Spinal cord (tissue), 10 donors: ENCODE data around the gene KLF17. TPM values are rescaled to one million over a fixed set of nuclear protein-coding genes. Genes with fewer than 3 reads are reported as not detected.
A peak's percentile ranks its signal among the peaks of the same experiment; 100 is the strongest.

ENCODE experiments used
- DNase-seq, 6 donors: peaks; one replicate each; pipeline versions ENCODE4 v3.0.0 to v3.0.0-alpha.2; 2013 to 2015; ENCODE audit warnings: low spot score in 6 of 6, low read depth in 4 of 6
- H3K27ac ChIP-seq: one replicate; pipeline ENCODE4 v1.5.1; 2013; ENCODE audit warnings: low read depth, low read length, control low read depth
- H3K27me3 ChIP-seq: one replicate; pipeline ENCODE4 v1.6.1; 2013; ENCODE audit warnings: low read length; ENCODE audit not compliant: control insufficient read depth, insufficient read depth
- H3K36me3 ChIP-seq: one replicate; pipeline ENCODE4 v1.6.1; 2013; ENCODE audit warnings: low read length; ENCODE audit not compliant: control insufficient read depth, insufficient read depth
- H3K4me1 ChIP-seq: one replicate; pipeline ENCODE4 v1.6.1; 2013; ENCODE audit warnings: low read length; ENCODE audit not compliant: control insufficient read depth, insufficient read depth
- H3K4me3 ChIP-seq: one replicate; pipeline ENCODE4 v1.5.1; 2013; ENCODE audit warnings: low read depth, low read length, control low read depth
- H3K9me3 ChIP-seq: one replicate; pipeline ENCODE4 v1.6.1; 2013; ENCODE audit warnings: low read length; ENCODE audit not compliant: control insufficient read depth, insufficient read depth
- WGBS: methylation state at CpG from one replicate; pipeline ENCODE4 v1.1.5; 2013; ENCODE audit warnings: missing lambda C conversion rate; ENCODE audit not compliant: insufficient coverage; 5-methylcytosine and 5-hydroxymethylcytosine counted together
- polyA plus RNA-seq, 2 donors: library from polyadenylated mRNA; unstranded; fragments of 120-200 nt; gene quantifications; one replicate each; pipeline ENCODE4 v1.2.1, GENCODE V29; 2013; ENCODE audit not compliant: insufficient read length in 2 of 2
- total RNA-seq, 2 donors: library from RNA; depleted of rRNA in 1 of 2; stranded (reverse); fragments of 120-200 nt in 1 of 2; fragments of >200 nt in 1 of 2; gene quantifications; one replicate each; pipeline versions ENCODE4 v1.2.3 to v1.2.4, GENCODE V29; 2013 to 2014
- donor health status: healthy.

The KLF17 gene
- total and polyA plus RNA-seq, 4 donors = 0.17 to 0.69 (median 0.29) TPM

- 89% methylated on average over 1 of the region's 3 CpGs for WGBS
- Histone ChIP-seq H3K4me1 (peaks cover 4% of the 10 kb centered on the region), H3K4me3 (no peak overlapping the region), H3K27me3 (no peaks in the 10 kb centered on the region), H3K27ac (no peak overlapping the region), H3K36me3 (no peaks in the 10 kb centered on the region), H3K9me3 (no peaks in the 10 kb centered on the region)
- DNase-seq = no peak
Measured at GRCh38 chr1:44084998-44085675, 33.5 kb upstream of the KLF17 start.

DNA sequence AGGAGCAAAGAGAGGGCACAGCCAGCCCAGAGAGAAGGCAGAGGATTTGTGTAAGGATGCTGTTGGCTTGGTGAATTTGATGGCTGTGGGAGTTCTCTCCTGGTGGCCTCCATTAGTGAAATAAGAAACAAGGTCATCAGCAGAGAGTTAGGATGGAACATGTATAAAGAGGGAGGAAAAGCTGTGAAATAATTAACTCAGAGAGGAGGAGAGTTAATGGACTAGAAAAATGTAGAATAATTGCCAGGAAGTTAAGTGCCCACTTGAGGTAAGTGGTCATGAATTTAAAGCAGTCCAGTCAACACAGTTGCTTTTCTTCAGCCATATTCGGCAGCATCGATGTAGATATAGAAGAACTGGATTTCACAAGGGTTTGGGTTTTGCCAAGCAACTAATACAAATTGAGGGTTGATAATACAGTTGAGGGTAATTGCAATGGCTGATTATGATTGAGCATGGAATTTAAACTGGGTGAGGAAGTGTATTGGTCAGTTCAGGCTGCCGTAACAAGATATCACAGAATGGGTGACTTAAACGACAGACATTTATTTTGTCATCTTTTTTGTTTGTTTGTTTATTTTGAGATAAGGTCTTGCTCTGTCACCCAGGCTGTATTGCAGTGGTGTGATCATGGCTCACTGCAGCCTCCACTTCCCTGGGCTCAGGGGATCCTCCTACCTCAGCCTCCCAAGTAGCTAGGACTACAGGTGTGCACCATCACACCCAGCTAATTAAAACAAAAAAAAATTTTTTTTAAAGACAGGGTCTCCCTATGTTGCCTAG, 31.7 kb upstream of the KLF17 start:
- 33% methylated on average over 1 of the region's 4 CpGs for WGBS
- no peaks in the 10 kb centered on the region for H3K36me3 ChIP-seq
- peak in 2 of 6 donors; percentile 19 to 85 for DNase-seq
- peaks cover 4% of the 10 kb centered on the region for H3K4me1 ChIP-seq
- no peaks in the 10 kb centered on the region for H3K9me3 ChIP-seq
- no peak overlapping the region for H3K4me3 ChIP-seq
- H3K27ac ChIP-seq = no peak overlapping the region
- no peaks in the 10 kb centered on the region for H3K27me3 ChIP-seq

DNA sequence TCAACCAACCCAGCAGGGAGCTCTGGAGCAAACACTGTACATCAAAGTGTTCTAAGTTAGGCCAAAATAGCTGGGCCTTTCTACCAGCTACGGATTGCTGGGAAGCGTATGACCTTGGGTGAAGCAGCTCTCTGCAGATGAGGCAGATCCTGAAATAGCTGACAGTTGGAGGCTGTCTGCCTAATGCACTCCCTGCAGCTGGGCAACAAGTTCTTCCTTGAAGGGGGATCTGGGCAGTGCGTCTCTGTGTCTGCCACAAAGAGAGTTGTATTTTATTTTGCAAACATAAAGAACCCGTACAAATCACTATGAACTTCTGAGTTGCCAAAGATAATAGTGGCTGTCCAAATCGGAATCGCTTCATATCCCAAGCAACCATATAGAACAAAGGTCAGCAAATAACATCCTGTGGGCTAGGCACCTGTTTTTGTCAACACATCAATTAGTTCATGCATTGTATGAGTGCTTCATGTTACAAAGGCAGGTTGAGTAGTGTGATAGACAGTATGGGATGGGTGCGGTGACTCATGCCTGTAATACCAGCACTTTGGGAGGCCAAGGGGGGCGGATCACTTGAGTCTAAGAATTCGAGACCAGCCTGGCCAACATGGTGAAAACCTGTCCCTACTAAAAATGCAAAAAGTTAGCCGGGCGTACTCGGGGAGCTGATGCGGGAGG, 29.1 kb upstream of the KLF17 start:
- Histone ChIP-seq H3K27ac (no peak overlapping the region), H3K4me3 (no peak overlapping the region), H3K27me3 (no peaks in the 10 kb centered on the region), H3K4me1 (peaks cover 4% of the 10 kb centered on the region), H3K9me3 (no peaks in the 10 kb centered on the region), H3K36me3 (no peaks in the 10 kb centered on the region)
- 64% methylated on average over 7 of the region's 13 CpGs for WGBS
- peak in 2 of 6 donors; percentile 11 to 59 for DNase-seq

- Histone ChIP-seq H3K4me3 (no peak overlapping the region), H3K36me3 (no peaks in the 10 kb centered on the region), H3K9me3 (no peaks in the 10 kb centered on the region), H3K27me3 (no peaks in the 10 kb centered on the region), H3K4me1 (peaks cover 4% of the 10 kb centered on the region), H3K27ac (no peak overlapping the region)
- DNase-seq = peak in 1 of 6 donors; percentile 11
- WGBS = 63% methylated on average over 7 of the region's 10 CpGs
Measured at GRCh38 chr1:44090429-44091252, 28.0 kb upstream of the KLF17 start.

GRCh38 chr1:44094047-44094446, 24.6 kb upstream of the KLF17 start:
- H3K4me3 ChIP-seq = no peak overlapping the region
- DNase-seq = no peak
- H3K27me3 ChIP-seq = no peaks in the 10 kb centered on the region
- peaks cover 4% of the 10 kb centered on the region for H3K4me1 ChIP-seq
- H3K27ac ChIP-seq = no peak overlapping the region
- H3K9me3 ChIP-seq = no peaks in the 10 kb centered on the region
- H3K36me3 ChIP-seq = no peaks in the 10 kb centered on the region
- no CpG with 5 or more reads among the region's 2 CpGs for WGBS

DNA sequence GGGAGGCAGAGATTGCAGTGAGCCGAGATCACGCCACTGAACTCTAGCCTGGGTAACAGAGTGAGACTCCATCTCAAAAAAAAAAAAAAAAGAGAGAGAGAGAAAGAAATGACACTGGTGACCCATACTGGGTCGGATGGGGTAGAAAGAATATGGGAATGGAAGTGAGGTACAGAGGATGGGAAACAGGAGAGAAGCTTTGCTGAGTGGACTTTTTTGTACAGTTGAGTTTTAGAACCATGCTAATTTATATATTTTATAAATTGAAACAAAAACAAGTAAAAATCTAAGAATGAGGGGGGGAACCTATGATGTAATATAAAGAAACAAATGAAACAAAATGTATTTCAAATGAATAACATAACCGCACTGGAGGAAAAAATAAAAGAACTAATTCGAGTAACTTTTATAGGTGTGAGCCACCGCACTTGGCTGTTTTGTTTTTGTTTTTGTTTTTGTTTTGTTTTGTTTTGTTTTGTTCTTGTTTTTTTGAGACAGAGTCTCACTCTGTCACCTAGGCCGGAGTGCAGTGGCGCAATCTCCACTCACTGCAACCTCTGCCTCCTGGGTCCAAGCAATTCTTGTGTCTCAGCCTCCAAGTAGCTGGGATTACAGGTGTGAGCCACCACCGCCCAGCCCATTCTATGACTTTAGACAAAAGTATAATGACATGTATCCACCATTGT, 18.3 kb upstream of the KLF17 start:
- Histone ChIP-seq H3K27ac (no peak overlapping the region), H3K27me3 (peaks cover 7% of the 10 kb centered on the region), H3K9me3 (no peaks in the 10 kb centered on the region), H3K4me3 (no peak overlapping the region), H3K4me1 (peaks cover 8% of the 10 kb centered on the region), H3K36me3 (no peaks in the 10 kb centered on the region)
- no CpG with 5 or more reads among the region's 9 CpGs for WGBS
- DNase-seq = no peak

GRCh38 chr1:44101328-44101727, 17.3 kb upstream of the KLF17 start:
- H3K27ac ChIP-seq = no peak overlapping the region
- WGBS = no CpG with 5 or more reads among the region's 7 CpGs
- no peaks in the 10 kb centered on the region for H3K36me3 ChIP-seq
- H3K27me3 ChIP-seq = peaks cover 8% of the 10 kb centered on the region
- no peaks in the 10 kb centered on the region for H3K9me3 ChIP-seq
- H3K4me3 ChIP-seq = no peak overlapping the region
- H3K4me1 ChIP-seq = peaks cover 8% of the 10 kb centered on the region
- DNase-seq = no peak

GRCh38 chr1:44103270-44104131, 15.1 kb upstream of the KLF17 start:
- peaks cover 12% of the 10 kb centered on the region for H3K27me3 ChIP-seq
- H3K4me1 ChIP-seq = peaks cover 8% of the 10 kb centered on the region
- 83% methylated on average over 41 of the region's 46 CpGs for WGBS
- H3K9me3 ChIP-seq = no peaks in the 10 kb centered on the region
- H3K4me3 ChIP-seq = no peak overlapping the region
- H3K27ac ChIP-seq = no peak overlapping the region
- no peaks in the 10 kb centered on the region for H3K36me3 ChIP-seq
- DNase-seq = no peak
